GM12892 (cell line): ENCODE measurements around the gene VSIG1.

Experiments used
- POLR2A ChIP-seq: IDR thresholded peaks from 2 replicates; pipeline ENCODE4 v1.6.1; 2011; ENCODE audit warnings: low read depth, low read length, control low read depth
- POLR2AphosphoS5 ChIP-seq: IDR thresholded peaks from 2 replicates; pipeline ENCODE4 v1.6.1; 2011; ENCODE audit warnings: low read depth, low read length, control low read depth
- TAF1 ChIP-seq: IDR thresholded peaks from 2 replicates; pipeline ENCODE4 v1.6.1; 2011; ENCODE audit warnings: low read depth, mild to moderate bottlenecking, control low read depth, low read length, borderline replicate concordance

DNA sequence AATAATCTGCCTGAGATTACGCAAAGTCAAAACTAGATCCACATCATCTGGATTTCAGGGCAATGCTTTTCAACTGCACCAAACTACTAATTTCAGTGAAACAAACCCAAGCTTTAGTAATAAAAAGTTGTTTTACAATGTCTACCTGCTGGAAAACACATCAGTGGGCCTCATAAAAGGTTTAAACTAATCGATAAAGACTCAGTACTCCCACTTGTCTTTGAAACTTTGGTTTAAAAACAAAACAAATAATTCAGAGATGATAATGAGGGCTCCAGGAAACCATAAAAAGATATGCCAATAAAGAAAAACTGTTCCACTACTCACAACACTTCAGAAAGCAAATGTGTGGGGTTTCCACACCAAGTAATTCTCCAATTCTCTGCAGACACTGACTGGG, 36.2 kb downstream of the VSIG1 start:
- TF ChIP-seq TAF1, result no peak
- TF ChIP-seq POLR2AphosphoS5, result no peak
- no peak for TF ChIP-seq POLR2A
